ENCODE data around the gene TIMM44.
A peak's percentile ranks its signal among the peaks of the same experiment; 100 is the strongest.
"Not testable (repeated sequence)": the region's sequence is repeated elsewhere in the genome, so short reads cannot be mapped to it uniquely, and the experiment has no call there.

Gene TIMM44

DNA sequence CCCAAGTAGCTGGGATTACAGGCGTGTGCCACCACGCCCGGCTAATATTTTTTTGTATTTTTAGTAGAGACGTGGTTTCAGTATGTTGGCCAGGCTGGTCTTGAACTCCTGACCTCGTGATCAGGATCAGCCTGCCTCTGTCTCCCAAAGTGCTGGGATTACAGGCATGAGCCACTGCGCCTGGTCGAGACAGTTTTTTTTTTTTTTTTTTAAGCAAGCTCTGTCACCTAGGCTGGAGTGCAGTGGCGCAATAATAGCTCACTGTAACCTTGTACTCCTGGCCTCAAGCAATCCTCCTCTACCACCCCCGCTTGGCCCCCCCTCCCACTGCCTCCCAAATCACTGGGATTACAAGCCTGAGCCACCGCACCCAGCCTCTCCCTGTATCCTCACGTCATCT is 46.2 kb downstream of the TIMM44 start:
- no peak for DNase-seq

DNA sequence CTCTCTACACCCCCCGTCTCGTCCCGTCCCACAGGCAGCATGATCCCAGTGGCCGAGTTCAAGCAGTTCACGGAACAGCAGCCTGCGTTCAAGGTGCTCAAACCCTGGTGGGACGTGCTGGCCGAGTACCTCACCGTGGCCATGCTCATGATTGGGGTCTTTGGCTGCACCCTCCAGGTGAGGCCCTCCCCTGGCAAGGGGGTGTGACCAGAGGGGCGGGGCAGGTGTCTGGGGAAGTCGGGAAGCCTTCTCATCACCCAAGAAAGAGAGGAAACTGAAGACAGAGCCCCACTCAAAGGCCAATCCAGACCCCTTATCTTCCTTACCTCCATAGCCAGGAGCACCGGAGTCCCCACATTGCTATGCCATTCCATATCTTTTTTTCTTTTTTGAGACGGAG is 47.9 kb downstream of the TIMM44 start:
- no peak for DNase-seq

DNA sequence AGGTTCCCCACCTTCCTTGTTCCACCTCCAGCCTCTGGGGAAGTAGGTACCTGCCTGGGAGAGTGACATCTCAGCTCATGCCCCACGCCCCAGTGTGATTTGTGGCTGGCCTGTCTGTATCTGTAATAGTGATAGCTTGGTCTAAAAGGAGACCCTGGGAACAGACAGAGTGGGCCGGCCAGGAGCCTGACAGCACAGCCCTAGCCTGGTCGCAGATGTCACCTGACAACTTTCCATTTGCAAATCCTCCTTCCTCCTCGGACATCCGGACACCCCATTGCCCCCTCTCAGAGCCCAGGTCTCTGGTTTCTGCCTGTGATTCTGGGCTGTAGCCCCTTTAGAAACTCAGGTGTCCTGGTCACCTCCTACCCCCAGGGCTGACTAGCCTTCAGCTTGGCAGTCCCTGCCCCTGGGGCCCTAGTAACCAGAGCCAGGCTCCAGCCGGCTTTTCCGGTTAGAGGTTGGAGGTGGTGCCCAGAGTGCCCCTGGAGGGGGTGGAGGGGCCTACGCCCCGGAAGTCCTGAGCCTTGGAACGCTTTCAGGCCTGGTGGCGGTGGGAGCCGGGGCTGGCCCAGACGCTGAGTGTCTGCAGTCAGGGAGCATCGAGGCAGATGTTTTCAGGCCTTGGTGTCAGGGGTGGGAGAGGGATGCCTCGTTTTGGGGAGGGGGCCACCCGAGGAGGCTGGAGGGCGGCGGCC is 48.7 kb downstream of the TIMM44 start:
- no peak for DNase-seq

DNA sequence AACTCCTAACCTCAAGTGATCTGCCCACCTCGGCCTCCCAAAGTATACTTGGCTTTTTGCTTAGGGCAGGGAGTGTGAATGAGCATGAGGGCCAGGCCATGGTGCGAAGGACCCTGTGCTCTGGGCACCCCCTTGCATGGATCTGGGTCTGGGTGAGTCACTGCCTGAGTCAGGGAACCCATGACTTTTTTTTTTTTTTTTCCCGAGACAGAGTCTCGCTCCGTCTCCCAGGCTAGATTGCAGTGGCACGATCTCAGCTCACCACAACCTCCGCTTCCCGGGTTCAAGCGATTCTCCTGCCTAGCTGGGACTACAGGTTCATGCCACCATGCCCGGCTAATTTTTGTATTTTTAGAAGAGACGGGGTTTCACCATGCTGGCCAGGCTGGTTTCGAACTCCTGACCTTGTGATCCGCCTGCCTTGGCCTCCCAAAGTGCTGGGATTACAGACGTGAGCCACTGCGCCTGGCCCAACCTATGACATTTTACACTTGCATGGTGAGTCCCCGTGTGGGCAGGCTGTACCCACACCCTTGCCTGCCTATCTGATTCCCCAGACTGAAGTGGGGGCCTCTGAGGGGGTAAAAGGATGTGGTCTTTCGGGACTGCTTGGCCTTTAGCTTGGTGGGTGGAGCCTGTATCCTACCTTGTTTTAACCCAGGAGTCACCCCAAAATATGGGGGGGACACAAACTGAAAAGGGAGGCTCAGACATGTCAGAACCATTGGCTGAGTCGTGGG is 49.9 kb downstream of the TIMM44 start:
- not testable (repeated sequence) for DNase-seq

DNA sequence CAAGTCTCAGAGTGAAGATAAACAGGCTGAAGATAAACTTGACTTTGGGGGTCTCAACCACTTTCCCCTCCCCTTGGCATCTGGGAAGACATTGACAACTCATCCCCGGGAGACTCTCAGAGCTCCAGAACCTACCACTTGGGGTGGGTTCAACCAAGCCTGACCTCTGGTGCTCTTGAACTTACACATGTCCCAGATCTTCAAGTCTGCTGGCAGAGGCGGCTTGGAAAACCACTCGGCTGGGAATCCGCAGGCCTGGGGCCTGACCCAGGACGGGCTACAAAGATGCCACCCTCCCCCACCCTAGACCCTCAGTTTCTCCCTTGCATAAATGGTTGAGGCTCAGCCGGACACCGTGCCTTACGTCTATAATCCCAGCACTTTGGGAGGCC is 54.6 kb downstream of the TIMM44 start:
- DNase-seq: no peak

DNA sequence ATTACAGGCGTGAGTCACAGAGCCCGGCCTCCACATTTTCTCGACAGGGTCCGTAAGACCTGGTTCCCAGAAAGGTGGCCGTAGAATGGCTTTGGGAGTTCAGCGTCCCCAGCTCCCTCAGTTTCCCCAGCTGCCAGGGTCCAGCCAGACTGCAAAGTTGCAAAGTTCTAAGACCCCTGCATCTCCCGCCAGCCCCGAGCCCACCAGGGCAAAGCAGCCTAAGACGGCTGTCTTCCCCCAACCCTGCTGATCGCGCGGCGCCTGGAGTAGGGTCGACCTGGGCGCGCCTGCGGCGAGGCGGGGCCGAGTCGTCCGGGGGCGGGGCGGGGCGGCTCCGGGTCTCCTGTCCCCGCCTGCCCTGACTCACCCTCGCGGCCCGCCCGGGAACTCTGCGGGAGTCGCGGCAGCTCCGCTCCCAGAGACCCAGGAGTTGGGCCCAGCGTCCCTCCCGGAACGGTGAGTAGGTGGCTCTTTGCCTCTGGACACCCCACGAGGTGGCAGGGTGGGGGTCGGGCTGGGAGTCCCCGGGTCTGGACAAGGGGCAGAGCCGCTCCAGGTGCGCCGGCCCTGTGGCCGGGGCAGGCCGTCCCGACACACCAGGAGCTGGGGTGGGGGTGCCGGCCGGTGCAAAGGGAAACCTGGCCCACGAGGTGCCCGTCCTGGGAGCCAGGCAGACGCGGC is 55.2 kb downstream of the TIMM44 start, which contains the start of gene LRRC8E:
Gene LRRC8E, plus strand, starts transcription at position 366 of the 681 bp plus-strand sequence. CDS start 7,094 bp downstream, outside the sequence.
- peak; percentile 14 for DNase-seq

DNA sequence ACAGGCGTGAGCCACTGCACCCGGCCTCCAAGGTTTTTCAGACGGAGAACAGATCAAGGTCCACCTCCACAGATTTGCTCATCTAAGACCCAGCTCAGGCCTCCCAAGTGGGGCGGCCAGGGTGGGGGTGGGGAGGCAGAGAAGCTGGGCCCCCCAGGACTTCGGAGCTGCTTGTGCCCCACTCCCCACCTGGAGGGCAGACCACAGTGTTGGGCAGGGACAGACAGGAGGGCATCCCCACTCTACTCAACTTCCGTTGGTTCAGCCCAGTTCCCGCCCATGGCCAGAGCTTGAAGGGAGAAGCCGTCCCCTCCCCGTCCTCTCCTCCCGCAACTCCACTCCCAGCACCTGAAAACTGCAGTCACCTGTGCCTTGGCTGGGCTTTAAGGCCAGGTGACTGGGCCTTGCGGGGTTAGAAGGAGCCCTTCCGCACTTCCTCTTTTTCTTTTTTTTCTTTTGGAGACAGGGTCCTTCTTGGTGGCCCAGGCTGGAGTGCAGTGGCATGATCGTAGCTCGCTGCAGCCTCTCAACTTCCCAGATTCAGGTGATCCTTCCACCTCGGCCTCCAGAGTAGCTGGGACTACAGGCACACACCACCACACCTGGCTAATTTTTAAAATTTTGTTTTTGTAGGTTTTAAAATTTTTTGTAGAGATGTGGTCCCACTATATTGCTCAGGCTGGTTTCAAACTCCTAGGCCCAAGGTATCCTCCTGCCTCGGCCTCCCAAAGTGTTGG is 55.9 kb downstream of the TIMM44 start:
- DNase-seq: no peak

DNA sequence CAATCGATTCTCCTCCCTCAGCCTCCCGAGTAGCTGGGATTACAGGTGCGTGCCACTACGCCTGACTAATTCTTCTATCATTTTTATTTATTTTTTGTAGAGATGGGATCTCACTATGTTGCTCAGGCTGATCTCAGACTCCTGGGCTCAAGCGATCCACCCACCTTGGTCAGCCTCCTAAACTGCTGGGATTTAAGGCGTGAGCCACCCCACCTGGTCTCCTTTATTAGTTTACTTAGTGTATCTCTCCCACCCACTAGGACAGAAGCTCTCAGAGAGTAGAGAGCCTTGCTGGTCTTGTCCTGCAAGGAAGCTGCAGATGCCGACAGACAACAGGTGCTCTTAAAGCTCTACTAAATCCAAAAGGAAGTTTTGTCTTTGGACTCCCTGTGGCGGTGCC is 57.6 kb downstream of the TIMM44 start:
- no peak for DNase-seq

DNA sequence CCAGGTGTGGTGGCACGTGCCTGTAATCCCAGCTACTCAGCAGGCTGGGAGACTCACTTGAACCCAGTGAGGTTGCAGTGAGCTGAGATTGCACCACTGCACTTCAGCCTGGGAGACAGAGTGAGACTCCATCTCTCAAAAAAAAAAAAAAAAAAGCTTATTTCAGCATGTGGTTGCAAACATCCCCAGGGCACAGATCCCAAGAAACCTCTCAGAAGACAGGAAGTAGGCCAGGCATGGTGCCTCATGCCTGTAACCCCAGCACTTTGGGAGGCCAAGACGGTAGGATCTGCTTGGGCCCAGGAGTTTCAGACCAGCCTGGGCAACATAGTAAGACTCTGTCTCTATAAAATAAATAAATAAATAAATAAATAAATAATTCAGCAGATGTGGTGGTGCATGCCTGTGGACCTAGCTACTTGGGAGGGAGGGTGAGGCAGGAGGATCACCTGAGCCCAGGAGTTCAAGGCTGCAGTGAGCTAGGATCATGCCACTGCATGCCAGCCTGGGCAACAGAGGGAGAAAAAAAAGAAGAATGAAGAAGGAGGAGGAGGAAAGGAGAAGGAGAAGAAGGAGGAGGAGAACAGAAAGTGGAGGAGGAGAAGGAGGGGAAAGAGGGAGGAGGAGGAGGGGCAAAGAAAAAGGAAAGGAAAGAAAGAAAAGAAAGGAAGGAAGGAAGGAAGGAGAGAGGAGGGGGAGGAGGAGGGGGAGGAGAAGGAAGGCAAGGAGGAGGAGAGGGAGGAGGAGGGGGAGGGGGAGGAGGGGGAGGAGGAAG is 59.5 kb downstream of the TIMM44 start:
- DNase-seq: no peak

DNA sequence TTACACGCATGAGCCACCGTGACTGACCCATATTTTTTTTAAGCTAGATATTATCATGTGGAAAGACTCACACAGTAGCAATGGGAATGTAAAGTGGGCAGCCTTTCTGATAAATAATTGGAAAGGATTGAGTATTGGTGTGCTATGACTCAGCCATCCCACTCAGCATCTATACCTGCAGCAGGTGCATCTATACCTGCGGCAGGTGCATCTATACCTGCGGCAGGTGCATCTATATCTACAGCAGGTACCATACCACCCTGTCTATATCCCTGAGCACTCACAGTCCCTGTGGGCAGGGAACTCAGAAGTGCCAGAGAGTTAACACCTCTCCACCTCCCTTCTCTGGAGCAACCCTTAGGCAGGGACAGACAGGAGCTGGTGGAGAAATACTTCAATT is 60.4 kb downstream of the TIMM44 start:
- no peak for DNase-seq

DNA sequence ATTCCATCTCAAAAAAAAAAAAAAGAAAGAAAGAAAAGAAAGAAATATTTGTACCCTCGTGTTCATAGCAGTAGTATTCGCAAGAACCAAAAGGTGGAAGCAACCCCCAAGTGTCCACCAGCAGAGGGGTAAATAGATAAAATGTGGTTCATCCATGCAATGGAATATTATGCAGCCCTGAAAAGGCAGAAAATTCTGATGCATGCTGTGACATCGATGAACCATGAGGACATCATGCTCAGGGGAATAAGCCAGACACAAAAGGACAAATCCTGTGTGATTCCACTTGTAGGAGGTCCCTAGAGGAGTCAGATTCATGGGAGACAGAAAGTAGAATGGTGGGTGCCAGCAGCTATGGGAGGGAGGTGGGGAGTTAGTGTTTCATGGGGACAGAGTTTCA is 61.6 kb downstream of the TIMM44 start:
- no peak for DNase-seq

DNA sequence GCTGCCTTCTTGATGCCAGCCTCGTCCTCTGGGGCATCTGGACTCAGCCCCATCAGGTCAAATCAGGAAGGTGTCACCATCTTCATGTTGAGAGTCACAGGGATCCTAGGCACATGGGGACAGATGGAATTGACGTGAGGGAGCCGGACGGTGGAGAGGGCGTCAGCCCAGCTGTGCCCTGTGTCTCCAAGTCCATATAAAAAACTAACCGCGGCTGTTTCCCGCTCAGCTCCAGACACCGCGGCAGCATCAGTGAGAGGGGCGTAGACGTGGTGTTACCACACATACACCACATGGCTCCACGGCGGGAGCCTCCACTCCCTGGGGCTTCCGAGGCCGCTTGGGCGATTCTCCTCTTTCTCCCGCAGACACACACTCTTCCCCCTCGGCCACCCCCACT is 63.6 kb downstream of the TIMM44 start:
- DNase-seq: no peak

DNA sequence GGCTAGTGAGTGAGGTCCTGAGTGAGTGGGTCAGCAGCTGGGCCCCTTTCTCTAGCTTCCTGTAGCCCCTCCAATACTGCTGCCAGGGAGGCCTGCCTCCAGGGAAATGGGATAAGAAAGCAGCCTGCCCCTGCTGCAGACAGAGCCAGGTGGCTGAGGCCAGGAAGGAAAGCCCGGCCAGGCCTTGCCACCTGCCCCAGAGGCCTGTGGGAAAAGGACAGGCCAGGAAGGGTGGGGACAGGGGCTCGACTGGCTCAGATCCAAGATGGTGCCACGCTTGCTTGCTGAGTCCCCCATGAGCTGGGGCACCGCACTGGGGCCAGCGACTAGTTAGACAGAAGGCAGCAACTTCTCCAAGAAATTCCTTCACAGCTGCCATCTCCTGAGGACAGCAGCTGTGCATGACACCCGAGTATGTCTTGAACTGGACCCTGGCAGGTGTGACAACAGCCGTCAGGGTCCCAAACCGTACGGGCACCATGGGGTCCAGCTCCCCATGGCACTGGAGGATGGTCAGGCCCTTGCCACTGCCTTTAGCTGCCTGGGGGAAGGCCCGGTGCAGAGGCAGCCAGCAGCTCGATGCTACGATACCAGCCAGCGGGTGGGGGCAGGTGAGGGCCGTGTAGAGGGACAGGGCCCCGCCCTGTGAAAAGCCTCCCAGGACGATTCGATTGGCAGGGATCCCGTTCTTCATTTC is 64.2 kb downstream of the TIMM44 start:
- no peak for DNase-seq

DNA sequence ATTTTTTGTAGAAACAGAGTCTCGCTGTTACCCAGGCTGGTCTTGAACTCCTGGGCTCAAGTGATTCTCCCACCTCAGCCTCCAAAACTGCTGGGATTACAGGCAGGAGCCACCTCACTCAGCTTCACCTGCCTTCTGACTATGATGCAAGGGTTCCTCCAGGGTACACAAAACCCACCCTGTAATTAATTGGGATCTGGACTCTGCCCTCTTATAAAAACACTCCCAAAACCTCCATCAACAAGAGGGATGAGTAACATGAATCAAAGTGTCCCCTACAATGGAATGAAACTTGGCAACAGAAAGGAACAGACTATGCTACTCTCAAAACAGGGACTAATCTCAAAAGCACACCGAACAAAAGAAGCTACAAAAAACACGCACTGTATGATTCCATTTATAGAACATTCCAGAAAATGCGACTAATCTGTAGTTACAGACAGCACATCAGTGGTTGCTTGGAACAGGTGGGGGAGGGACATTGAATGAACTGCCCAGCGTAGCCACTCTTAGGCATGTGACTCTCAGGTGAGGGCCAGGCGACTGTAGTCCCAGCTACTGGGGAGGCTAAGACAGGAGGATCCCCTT is 66.1 kb downstream of the TIMM44 start:
- no peak for DNase-seq
